Glomerular endothelial cell (primary cell): ENCODE measurements around the gene TMEM108. TPM values are rescaled to one million over a fixed set of nuclear protein-coding genes. Genes with fewer than 3 reads are reported as not detected.
"Not testable (repeated sequence)": the region's sequence is repeated elsewhere in the genome, so short reads cannot be mapped to it uniquely, and the experiment has no call there.

Source experiments
- DNase-seq: peaks from one replicate; pipeline ENCODE4 v3.0.0-alpha.2; 2011; ENCODE audit warnings: low read depth, low spot score; ENCODE audit errors: extremely low read depth
- total RNA-seq: library from RNA; depleted of rRNA; stranded (reverse); fragments of >200 nt; gene quantifications from 2 replicates; pipeline ENCODE4 v1.2.3, GENCODE V29; 2015

Gene TMEM108
- total RNA-seq, result 0.34 and 0.53 TPM in 2 replicates

DNA sequence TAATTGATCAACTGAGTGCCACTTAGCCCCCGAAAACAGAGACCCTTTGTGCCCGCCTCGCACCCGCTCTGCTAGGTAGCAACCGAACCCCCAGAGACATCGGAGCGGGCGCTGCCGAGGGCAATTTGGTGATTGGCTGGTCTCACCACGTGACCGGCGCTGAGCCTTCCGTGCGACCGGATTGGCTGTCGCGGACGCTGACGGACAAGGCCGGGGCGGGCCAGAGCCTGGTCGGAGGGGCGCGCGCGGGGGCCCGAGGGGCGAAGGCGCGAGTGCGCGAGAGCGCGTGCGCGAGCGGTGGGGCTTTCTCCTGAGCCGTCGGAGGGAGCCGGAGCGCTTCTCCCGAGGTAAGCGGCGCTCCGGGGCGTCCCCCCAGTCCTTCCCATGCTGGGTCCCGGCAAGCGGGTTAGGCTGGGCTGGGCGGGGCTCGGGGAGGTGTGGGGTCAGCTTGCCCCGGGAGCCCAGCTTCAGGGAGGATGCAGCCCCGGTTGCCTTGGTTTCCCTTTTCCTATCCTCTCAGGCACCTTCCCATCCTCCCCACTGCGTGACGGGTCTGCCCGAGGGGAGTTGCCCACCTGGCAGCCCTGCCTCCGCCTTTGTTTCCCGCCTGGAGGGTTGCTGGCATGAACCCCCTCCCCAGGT is at the start of gene TMEM108:
TSS of gene TMEM108 (plus strand) at position 303 of the 642 bp plus-strand sequence.
- no peak for DNase-seq

- DNase-seq, result no peak
Measured at GRCh38 chr3:132995971-132996370, 42.2 kb upstream of the TMEM108 start.

DNA sequence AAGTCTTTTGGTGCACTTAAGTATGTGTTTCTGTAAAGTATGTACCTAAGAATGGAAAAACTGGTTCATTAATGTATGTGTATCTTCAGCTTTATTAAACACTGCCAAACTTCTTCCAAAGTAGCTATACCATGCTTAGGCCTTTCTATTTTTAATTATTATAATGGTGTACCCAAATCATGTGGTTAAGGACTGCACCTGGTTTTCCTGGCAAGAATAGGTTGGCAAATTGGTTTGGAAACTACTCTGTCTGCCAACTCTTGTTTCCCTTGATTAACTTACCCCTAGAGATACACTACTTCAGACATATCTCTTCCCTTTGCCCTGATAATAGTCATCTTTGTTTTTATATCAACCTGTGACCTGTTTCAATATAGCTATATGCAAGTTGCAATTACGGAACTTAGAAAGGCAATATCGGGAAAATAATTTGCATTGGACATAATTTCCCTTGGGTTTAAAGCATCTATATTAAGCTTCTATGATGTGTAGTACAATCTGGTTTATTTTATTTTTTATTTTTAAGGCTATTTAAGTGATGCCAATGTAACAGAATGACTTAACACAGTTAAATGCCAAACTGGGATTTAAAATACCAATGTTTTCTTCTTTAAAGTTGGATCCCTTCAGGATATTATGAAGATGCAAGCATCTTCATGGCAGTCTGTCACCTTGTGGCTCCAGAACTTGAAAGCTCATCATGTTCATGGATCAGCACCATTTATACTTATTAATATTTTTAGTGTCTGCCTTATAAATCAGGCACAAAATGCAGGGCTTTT is 40.6 kb upstream of the TMEM108 start:
- no peak for DNase-seq

GRCh38 chr3:133005032-133005431 is 33.2 kb upstream of the TMEM108 start:
- DNase-seq, result not testable (repeated sequence)

GRCh38 chr3:133007601-133008000 is 30.6 kb upstream of the TMEM108 start:
- no peak for DNase-seq

- no peak for DNase-seq
Measured at GRCh38 chr3:133014325-133014724, 23.9 kb upstream of the TMEM108 start.

DNA sequence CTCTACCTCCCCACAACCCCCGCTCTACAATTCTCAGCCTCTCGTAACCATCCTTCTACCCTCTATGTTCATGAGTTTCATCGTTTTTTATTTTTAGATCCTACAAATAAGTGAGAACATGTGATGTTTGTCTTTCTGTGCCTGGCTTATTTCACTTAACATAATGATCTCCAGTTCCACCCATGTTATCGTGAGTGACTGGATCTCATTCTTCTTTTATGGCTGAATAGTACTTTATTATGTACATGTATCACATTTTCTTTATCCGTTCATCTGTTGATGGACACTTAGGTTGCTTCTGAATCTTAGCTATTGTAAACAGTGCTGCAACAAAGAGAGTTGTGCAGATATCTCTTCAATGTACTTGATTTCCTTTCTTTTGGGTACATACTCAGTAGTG is 22.6 kb upstream of the TMEM108 start:
- DNase-seq, result not testable (repeated sequence)

GRCh38 chr3:133016838-133017309 is 21.3 kb upstream of the TMEM108 start:
- no peak for DNase-seq

DNA sequence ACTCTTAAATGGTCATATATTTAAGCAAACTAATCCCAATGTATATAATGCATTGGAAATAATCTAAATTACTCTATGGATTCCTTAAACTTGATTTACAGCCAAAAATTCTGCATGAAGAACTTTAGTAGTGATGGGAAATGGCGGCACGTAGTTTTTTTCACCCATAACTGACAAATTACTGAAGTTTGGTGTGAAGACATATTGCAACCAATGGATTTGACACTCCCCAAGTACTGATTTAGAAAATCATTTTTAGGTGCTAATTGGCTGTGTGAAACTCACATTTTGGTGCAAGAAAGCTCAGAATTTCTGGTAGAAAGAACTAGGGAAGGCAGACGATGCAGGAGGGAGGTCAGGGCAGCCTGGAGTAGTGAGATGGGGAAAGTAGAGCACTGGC is 19.3 kb upstream of the TMEM108 start:
- DNase-seq, result no peak

DNA sequence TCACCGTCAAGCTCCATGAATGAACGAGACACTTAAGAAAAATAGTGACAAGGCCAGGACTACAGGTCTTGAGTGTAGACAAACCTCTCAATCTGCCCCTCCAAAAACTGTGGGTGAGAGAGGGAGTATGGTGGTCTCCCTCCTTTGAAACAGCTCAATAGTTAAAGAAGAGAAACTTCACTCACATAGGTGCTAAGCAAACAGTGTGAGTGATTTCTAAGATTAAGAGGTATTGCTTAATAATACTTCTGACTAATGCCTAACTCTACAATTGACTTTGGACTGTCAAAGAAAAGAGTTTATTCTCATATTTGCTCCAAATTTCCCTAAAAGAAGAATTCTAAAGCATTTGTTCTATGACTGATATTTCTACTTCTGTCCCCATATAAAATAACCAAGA is 17.0 kb upstream of the TMEM108 start:
- no peak for DNase-seq

DNA sequence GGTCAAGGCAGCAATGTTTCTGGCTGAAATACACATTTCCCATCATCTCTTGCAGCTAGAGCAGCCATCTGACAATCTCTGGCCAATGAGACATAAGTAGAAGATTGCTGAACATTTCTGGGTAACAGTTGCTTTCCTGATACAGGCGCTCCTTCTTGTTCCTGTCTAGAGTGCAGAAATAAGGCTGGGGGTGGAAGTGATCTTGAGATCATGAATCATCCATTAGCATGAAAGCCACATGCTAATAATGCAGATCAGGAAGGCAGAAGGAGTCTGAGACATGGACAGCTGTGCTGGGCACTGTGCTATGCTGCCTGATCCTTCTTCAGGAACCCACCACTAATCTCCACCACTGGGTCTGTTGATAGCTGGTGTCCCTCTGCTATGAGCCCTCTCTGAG is 14.8 kb upstream of the TMEM108 start:
- no peak for DNase-seq

DNA sequence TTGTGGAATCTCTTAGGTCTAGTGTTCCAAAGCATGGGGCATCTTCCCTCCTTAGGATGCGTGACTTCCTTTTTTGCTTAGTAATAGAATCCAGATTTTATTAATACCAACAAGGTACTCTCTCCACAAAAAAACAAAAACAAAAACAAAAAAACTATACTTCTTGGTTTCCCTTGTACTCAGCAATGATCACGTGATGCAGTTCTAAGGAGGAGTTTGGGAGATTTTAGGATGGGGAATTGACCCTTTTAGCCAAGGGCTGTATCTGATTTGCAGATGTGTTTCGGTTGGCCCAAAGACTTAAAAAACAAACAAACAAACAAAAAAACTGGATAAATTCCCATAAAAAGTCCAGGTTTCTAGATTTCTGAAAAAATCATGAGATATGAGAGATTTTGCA is 12.6 kb upstream of the TMEM108 start:
- DNase-seq, result no peak

DNA sequence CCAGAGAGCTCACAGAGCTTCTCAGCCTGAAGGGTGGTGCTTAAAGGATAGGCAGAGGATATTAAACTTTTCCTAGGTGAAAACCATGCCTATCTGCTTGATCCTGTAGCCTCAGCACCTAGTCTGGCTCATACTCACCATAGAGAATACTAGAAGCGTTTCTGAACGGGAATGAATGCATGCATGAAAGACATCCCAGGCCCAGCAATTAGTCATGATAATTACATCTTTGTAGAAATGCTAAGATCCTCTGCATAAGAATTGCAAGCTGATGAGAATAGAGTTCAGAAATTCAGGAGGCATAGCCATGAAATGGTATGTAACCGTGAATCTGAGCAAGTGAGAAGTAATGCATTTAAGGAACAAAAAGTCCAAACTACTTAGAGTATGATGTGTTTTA is 5.9 kb upstream of the TMEM108 start:
- no peak for DNase-seq

- no peak for DNase-seq
Measured at GRCh38 chr3:133037436-133037835, 755 bp upstream of the TMEM108 start.

DNA sequence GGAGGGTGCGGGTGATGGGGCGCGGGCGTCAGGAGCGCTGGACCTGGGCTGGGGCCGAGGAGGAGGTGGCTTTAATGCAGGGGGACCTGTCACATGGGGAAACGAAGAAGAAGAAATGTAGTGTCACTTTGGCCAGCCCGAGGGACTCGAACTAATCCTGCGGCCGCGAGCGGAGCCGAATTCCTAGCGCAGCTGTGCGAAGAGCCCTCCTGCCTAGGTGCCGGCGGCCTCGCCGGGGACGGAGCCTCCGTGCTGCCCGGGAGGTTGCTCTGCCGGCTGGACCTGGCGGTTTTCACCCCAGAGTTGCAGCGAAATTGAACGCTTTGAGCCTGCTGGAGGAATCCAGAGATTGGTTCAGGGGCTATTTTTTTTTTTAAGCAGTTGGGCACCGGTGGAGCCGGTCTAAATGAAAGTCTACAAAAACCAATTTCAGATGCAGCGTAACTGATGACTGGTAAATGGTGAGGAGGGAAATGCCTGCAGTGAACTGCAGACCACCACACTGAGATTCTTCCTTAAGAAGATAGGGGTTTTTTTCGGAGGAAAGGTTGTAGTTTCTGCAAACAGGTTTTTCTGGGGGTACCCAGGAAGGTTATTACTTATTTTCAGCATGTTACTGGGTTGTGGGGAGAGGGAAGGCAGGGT is 662 bp downstream of the TMEM108 start:
- no peak for DNase-seq

DNA sequence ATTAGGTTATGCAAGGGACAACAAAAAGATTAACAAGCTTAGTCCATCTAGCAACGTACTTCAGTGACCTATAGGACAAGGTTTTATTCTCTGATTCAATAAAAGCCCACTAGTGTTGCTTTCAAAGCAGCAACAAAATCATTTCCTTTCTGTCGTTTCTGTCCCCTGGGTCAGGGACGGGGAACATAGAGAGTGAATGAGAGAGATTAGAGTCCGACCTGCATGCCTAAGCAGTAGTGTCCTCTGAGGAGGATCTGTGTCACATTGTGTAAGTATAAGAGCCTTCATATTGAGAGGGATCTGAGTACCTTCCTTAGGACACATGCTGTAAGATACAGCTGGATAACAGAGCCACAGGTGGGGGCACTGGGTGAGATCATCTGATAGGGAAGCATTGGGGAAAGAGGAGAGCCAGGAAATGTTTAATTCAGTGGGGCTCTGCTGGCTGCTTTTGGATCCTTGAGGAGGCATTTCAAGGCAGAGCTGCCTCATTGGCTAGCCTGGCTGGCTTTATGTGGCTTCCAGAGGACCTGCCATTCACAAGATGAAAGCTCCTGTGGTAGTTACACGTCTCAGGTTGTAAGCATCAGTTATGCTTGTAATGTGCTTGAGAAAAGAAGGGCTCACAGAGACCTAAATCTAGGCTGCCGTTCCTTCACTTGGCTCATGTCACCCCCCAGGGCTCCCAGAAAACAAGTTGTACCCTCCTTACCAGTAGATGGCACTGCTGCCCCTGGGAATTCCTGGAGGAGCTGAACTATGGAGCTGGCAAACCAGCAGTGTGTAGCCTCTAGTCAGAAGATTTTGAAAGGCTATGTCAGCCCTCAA is 2.7 kb downstream of the TMEM108 start:
- peak; percentile 44 for DNase-seq

GRCh38 chr3:133041524-133041829 is 3.3 kb downstream of the TMEM108 start:
- no peak for DNase-seq

- DNase-seq, result no peak
Measured at GRCh38 chr3:133042778-133043177, 4.6 kb downstream of the TMEM108 start.

- DNase-seq, result no peak
Measured at GRCh38 chr3:133047980-133048379, 9.8 kb downstream of the TMEM108 start.

DNA sequence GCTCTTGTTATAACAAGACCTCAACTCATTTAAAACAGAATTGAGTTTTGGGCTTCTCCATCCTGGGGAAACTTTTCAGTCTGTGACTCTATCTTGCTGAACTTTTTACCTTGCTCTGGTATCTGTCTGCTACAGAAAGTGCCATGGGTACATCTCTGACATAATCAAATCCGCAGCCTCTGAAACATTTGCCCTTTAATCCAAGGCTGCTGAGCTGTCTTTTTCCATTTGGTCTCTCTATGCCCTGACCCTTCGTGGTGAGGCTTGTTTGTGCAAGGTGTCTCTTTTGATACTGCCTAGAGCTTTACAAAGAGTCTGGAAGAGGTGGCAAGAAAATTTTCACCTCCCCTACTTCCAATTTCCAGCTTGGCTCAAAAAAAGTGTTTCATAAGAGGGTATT is 11.3 kb downstream of the TMEM108 start:
- no peak for DNase-seq

DNA sequence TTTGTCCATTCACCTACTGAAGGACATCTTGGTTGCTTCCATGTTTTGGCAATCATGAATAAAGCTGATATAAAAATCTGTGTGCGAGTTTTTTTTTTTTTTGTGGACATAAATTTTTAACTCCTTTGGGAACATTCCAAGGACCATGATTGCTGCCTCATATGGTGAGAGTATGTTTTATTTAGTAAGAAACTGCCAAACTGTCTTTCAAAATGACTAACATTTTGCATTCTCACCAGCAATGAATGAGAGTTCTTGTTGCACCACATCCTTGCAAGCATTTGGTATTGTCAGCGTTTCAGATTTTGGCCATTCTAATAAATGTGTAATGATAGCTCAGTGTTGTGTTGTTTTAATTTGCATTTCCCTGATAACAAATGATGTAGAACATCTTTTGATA is 12.7 kb downstream of the TMEM108 start:
- no peak for DNase-seq
